GM18870 (cell line): ENCODE data around the gene SRPRB.

Experiments used
- ATAC-seq: cut with Tn5 transposase; IDR thresholded peaks from one replicate; pipeline ENCODE4 v1.9.1; 2021; ENCODE audit warnings: moderate library complexity; ENCODE audit not compliant: unreplicated experiment

Gene SRPRB

DNA sequence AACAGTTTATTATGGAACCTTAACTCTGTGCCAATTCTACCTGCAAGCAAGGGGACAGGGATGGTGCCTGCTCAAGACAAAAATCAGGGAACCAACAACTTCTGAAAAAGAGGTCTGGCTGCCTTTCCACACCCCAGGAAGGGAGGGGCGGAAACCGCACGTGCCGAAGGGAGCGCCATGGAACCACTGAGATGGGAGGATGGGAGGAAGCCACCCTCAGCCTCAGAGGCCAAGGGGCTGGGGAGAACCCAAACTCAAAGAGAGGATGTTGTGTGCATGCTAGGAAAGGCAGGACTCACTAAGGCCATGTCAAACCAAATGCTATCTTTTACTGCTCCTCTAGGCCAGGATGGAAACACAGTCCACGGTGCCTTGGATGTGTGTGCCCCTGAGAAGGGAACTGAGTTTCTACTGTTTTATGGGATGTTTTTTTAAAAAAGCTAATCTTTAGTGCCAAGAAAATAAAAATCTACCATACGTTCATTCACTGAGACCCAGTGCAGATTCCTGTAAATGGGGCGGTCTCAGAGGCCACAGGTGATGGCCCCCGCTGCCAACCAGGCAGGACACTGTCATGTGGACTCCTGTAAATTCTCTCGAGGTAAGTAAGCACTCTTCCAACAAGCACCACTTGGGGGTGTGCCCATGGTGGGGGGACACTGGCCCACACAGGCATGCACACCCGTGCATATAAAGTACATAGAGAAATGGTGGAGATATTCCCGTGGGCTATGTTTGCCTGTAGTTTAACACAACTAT lies 20.5 kb downstream of the SRPRB start:
- no peak for ATAC-seq

DNA sequence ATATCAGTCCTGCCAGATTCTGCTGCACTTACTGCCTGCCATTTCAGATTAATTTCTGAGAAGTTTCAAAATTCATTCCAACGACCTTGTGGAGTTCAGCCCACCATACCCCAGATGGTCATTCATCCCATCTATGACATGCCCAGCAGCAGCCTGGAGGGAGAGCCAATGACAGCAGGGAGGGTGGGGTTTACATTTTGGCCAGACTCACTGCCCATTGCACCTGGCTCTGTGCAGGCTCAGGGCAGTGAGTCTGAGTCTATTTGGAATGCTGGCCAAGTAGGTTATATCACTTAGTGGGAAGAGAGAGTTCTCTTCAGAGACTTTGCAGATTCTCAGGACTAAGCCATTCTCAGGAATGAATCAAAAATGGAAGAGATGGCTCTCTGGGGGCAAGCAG lies 21.5 kb downstream of the SRPRB start:
- no peak for ATAC-seq

DNA sequence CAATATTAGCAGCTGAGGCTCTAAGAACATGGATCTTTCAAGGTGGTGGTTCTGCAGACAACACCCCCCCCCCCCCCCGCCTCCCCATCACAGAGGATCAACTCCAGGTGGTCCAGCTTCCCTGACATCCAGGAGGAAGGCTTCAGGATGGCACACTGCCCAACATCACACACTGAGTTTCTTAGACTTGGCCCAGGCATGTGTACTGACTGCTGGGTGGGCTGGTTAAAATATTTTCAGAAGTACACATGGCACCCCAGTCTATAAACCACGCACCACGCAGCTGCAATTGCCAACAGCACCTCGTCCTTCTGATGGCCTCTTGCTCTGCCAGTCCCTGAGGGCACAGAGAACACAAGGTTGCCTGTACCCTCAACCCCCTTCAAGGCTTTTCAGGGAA lies 22.1 kb downstream of the SRPRB start:
- no peak for ATAC-seq

DNA sequence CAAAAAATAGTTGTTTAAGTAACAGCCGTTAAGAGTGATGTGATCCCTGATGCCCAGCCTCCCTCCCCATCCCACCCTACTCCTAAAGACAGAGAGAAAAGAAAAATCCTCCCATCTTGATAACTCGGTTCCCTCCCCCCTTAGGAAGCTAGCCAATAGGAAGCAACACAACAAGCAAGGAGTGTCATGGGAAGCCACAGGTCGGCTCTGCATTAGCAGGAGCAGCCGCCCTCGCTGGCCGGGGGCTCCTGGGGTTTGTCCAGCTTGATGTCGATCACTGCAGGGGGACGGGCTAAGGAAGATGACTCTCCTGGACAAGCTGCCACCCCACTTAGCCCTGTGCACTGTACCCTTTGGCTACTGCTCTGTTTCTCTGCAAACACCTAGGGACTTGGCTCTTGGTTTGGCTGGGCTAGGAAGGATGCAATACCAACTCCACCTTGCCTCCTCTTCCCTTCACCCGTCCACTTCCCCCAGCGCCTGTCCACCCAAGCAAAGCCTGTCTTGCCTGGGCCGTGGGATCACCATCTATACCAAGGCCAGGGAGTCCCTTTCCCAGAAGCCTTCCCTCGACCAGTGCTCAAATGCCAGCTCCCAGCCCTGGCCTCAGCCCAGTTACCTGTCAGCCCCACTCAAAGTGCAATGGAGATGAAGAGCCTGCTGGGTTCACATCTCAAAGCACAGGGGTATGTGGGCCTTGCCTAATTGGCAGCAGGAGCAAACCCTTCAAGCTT lies 23.1 kb downstream of the SRPRB start:
- ATAC-seq: no peak

DNA sequence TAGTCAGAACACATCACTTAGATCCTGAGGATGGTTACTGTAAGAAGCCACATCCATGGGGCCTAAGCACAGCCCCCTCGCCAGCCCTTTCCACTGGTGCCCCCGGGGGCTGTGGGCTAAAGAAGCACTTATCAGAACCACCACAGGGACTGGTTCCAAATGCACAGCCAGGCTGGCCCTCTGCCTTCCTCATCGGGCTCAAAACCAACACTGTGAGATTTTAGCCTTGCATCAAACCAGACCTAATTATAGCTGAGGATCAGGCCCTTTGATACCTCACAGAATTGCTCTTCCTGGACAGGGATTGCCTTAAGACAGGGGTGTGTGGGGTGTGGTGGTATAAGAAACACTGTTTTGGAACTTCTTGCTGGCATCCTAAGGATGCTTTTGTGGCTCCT lies 23.7 kb downstream of the SRPRB start:
- ATAC-seq: no peak

DNA sequence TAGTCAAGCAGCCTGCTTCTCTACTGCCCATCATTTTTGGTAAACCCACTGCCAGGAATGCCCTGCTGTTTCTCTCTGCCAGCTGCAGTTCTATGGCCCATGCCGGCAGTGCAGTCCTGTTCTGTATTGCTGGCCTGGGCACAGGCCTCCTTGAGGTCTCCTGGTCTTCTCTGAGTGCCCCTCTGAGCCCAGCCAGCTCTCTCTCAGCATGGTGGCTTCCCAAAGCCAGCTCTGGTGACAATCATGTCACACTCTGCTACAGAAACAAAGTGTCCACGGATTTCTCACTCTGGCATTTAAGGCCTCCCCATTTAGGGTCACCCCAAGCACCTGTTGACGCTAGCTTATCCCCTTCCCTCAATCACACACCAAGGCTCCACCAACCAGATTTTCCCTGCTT lies 24.5 kb downstream of the SRPRB start:
- ATAC-seq: no peak

DNA sequence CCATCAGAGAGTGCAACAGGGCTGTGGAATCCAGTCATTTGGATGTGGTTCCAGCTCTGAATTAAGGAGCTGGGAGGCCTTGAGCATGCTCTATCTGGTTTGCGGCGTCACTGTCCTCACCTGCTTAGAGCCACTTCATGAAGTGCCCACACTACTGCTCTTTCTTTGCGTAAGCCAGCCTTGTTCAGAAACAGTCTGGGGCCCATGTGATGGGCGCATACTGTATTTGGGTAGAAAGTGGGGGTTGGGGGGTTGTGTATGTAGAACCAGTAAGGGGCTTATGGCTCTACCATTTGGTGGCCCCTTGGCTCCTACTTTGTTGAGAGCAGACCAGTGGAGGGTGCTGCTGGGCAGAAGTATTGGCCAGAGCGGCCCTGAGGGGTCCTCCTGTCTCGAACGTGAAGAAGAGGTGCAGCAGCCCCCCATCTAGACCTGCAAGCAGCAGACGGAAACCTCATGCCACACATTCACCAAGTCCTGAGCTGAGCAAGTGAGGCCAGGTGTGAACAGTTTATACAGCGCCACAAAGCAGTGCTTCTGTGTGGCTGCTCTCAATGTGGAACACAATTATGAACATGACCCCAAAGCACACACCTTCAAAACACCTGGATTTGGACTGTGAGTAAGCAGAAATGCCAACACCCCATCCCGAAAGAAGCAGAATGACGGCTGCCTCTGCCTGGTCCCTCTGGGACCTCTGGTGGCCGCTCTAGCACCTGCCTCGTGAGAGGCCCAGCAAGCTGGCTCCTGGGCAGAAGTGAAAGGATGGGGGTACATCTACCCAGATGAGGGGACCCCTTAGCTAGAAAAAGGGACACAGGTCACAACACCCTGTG lies 26.6 kb downstream of the SRPRB start:
- no peak for ATAC-seq

DNA sequence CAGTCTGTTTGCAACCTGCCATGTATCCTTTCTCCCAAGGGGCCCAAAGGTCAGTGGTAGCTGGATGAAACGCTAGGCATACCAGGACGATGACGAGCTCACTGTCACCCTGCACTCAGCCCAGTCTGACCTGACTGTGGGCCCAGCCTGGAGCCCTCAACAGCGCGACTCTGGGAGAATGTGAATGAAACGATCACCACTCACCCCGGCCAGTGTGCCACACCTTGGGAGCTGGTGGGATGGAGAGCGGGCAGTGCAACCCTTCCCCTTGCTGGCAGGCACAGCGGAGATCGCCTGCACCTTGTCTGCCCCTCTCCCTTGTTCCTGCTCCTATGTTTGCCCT lies 27.2 kb downstream of the SRPRB start:
- ATAC-seq: no peak

DNA sequence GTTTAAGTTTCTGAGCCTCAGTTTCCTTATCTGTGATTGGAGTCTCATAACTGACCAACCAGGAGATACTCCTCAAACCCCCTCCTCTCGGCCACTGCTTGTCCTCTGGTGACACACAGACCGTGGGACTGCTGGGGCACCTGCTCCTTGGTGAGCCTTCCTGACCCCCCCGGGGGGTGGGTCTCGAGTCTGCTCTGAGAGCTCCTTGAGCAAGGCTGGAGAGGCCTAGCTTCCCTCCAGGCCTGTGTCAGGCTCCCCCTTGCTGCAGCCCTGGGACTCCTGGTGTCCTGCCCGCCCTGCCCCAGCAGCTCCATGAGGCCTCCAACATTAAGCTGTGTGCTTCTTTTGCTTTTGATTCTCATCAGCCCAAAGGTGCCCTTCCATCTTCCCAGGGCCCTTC lies 27.7 kb downstream of the SRPRB start:
- no peak for ATAC-seq

DNA sequence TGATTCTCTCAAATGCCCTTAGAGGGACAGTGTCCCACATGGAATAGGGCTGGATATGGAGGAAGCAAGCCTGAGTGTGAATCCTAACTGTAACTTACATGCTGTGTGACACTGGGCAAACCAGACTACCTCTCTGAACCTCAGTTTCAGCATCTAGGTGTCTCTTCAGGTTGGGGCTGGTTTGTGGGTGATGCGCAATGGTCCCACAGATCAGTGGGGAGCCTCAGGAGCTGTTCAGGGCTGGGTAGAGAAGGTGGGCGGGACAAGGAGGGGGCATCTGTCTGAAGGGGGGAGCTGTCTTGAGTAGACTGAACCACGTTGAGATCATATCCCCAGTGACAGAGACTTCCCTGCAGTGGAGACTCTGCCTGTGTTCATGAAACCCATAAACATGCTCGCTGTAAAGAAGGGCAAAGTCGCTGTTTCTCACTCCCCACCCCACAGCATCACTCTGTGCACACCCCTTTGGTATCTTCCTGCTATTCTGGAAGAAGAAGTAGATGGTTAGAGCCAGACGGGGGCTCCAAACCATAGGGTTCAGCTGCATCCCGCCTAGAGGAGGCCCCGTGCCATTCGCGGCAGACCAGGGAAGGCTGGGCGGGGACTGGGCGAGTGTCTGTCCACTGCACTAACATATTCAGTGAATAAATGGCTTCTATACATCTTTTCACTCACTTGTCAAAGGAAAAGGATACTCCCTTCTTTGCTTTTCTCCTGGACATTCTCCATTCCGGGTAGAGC lies 28.4 kb downstream of the SRPRB start:
- no peak for ATAC-seq

DNA sequence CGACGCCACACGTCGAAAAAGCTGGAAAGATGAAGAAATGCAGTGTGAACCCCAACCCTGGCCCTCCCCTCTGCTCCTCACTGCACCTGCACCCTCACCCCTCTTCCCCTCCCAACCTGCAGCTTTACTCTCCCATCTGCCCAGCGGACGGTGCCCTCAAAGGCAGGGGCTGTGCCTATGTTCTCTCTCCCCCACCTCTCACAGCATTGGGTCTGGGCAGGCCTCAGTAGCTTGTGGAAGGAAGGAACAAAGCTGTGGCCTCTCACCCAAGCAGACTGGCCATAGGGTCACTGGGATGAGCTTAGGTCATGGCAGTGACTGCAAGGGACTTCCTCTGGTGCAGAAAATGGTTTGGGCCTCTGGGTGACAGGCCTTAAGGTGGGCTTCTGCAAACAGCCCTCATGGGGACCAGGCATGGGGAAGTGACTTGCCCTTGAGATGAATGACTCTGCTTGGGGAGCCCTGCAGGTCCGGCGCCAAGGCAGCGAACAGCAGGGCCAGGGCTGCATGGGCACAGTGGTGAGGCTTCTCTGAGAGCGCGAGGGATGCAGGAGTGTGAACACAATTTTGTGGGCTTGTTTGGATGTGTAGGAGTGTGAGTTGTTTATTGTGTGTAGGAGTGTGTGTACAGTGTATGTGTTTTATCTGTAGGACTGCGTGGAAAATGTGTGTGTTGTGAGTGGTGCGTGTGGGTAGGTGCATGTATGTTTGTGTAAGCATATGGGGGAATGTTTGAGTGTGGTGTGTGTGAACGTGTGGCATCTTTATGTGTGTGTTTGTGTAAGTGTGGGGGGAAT lies 29.2 kb downstream of the SRPRB start:
- ATAC-seq: no peak

DNA sequence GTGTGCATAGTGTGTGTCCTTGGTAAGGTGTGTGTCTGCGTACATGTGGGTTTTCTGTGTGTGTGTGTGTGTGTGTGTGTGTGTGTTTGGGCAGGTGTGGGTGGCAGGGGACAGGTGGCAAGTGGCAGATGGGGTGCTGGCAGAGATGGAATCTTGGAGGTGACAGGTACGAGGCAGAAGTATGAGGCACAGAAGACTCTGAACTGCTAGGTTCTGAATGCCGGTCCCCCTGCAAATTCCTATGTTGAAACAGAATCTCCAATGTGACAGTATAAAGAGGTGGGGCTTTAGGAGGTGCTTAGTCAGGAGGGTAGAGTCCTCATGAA lies 29.8 kb downstream of the SRPRB start:
- no peak for ATAC-seq

DNA sequence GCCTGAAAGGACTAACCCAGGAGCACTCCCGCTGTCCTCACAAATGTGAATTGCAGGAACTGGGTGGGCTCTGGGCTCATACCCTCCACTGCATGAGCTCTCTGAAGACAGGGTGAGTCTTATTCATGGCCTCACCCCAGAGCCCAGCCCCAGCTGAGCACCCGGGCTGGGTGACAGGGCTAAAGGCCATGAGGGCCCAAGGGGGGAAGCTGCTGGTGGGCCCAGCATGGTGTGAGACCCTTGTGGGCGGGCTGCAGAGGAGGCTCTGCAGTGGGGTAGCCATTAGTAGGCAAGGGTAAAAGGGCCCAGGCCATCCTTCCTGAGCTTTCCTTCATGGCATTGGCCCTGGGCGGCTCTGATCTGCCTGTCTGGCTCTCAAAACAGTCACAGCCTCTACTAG lies 30.3 kb downstream of the SRPRB start:
- ATAC-seq: no peak

DNA sequence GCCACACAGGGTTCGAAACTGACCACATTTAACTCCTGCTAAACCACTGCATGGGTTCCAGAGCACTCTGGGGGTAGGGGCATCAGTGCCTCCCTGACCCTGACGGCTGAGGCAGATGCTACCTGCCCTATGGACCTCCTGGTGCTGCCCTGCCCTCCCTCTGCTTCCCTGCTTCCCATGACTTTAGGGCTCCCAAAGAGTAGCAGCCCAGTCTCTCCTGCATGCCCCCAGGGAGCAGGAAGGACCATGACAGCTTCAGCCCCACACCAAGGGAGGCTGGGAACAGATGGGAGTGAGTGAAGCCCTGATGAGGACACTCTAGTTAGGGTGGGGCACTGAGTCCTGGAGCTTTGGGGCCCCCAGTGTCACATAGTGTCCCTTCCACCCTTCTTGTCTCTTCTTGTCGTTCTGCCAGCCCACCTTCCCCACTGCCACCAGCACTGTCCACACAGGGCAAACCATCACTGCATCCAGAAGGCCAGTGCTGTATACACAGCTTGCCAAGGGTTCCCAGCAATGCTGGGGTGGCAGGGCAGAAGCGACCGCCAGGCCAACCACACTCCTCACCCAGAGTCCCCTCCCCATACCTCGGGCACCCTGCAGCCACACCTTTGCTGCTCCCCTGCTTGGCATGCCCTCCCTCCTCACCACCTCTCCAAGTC lies 31.0 kb downstream of the SRPRB start:
- ATAC-seq: no peak

DNA sequence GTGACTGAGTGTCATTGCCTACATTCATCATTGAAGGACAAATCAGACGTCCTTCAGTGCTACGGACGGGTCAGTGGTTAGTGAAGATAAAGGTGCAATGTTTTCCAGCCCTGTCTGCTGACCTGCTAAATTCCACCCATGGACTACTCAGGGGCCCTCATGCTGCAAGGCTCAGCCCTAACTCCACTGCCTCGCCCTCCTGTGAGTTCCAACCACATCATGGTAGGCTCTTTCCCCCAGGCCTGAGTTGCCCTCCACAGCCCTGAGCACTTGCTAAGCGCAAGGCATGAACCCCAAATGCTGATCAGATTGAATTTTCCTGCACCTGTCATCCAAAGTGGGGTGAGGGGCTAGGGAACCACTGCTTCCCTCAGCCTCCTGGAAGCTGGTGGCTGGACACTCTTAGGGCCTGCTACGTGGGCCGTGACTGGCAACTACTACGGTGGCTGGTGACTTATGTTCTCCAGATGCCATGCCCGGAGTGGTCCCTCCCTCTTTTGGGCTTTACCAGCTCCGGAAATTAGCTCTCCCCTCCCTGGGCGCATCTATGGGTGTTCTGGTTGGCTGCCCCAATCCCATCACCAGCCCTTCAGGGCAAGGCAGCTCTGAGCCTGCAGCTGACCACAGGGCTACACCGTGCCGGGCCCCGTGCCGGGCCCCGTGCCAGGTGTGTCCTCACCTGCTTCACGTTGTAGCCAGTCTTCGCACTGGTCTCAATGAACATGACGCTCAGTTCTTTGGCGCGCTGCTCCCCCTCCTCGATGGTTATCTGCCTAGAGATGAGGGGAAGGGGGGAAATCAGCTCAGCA lies 32.1 kb downstream of the SRPRB start:
- no peak for ATAC-seq

DNA sequence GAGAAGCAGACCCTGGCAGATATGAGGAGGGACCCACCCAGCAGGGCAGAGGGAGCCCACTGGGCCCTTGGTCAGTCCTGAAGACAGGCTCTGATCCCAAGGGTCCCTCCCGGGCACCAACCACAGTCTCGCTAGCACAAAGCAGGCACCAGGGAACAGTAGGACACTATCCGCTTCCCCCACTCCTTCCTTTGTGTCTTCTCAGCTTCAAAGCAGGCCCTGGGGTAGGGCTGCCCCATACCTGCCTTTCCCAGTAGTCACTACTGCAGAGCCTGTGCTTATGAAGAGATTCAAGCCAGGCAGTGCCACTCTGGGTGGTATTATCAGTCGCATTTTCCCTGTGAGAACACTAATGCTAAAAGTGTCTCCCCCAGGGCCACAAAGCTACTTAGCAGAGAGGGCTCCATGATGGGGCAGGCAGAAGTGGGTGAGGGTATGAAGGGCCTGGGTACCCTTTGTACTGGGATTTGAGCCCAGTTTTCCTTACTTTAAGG lies 32.7 kb downstream of the SRPRB start:
- ATAC-seq: no peak

DNA sequence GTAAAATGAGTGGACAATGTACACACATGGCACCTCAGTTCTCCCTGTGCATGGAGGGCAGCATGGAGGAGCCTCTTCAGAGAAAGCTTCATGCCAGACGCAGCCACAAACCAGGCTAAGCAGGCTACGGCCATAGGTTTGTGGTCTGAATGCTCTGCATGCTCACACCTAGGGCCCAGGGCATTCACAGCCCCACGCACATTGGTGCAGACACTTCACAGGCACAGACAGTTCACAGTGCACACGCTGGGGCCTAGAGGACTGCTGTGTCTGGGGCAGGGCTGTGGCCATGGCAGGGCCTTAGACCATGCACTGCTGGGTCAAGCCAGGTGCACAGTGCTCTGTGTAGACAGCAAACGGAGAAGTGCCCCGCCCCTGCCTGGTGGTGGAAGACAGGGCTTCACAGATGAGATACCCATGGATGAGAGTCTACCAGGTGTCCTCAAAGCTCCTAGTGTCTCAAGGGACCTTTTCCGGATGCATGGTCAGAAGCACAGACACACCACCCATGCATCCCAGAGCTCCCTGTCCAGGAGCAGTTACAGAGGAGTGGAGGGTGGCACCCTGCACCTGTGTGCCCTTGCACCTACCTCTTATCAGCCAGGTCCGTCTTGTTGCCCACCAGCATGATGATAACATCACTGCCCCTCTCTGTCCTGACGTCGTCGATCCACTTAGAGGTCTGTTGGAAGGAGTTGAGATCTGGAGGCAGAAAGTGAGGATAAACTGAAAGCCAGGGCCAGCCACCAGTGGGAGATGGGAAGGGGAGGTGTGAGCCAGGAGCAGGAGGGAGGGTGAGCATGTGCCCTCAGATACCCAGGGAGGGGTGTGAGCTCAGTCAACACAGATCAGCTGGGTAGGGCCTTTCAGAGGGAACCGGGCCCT lies 33.5 kb downstream of the SRPRB start:
- no peak for ATAC-seq
